ENCODE measurements around the gene INPP5B.

DNA sequence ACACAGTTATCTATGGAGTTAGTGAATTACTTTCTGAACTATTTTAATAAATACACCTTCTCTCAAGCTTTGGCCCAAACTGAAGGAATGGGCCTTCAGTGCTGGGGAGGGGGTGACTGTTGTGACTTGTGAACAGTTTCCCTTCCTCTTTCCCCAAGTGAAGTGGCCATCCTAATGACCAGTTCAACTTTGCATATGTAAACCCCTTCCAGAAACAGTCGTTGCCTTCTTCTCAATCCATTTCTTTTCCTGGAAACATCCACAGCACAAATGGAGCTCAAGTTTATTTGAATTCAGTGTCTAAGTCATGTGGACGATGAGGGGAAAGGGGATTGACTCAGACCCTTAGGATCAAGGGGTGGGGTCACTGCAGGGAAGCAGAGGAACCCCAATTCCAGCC is 1.3 kb upstream of the INPP5B start:
- TF ChIP-seq, protein P1, sequence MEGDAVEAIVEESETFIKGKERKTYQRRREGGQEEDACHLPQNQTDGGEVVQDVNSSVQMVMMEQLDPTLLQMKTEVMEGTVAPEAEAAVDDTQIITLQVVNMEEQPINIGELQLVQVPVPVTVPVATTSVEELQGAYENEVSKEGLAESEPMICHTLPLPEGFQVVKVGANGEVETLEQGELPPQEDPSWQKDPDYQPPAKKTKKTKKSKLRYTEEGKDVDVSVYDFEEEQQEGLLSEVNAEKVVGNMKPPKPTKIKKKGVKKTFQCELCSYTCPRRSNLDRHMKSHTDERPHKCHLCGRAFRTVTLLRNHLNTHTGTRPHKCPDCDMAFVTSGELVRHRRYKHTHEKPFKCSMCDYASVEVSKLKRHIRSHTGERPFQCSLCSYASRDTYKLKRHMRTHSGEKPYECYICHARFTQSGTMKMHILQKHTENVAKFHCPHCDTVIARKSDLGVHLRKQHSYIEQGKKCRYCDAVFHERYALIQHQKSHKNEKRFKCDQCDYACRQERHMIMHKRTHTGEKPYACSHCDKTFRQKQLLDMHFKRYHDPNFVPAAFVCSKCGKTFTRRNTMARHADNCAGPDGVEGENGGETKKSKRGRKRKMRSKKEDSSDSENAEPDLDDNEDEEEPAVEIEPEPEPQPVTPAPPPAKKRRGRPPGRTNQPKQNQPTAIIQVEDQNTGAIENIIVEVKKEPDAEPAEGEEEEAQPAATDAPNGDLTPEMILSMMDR (conservative IDR thresholded peaks at IDR 0.05 in 1 of 2, IDR thresholded peaks at IDR 0.05 in 1 of 2; ENCODE audit: extremely low read depth in 1 of 2, insufficient read depth in 1 of 2, low read depth in 1 of 2, low read length in 2 of 2): no peak
- no peak for TF ChIP-seq EZH2 (IDR thresholded peaks at IDR 0.05; ENCODE audit: borderline replicate concordance, low read length)
